K562 (cell line): ENCODE results near the gene TFB2M. TPM values are rescaled to one million over a fixed set of nuclear protein-coding genes. Genes with fewer than 3 reads are reported as not detected.

Experiments
- E4F1 ChIP-seq: fragments of 250-450 bp; sonication (Bioruptor Pico); IDR thresholded peaks from 2 replicates; pipeline ENCODE4 v1.5.0; 2021; ENCODE audit warnings: mild to moderate bottlenecking, borderline replicate concordance
- MAFG ChIP-seq: fragments of 450-650 bp; conservative IDR thresholded peaks from 2 replicates; pipeline ENCODE4 v1.6.1; 2016; ENCODE audit warnings: missing genetic modification characterization, missing compliant biosample characterization
- MAZ ChIP-seq, 2 experiments: fragments of 450-650 bp in 1 of 2; sonication (generic) in 1 of 2; formaldehyde crosslinking; IDR thresholded peaks in 1 of 2; conservative IDR thresholded peaks in 1 of 2; 2 replicates each; pipeline versions ENCODE4 v1.4.0 to v1.5.0; 2020; ENCODE audit warnings: mild to moderate bottlenecking in 1 of 2, missing genetic modification reagents in 1 of 2
- NFXL1 ChIP-seq: fragments of 450-650 bp; formaldehyde crosslinking; IDR thresholded peaks from 2 replicates; pipeline ENCODE4 v1.4.0; 2021; ENCODE audit warnings: mild to moderate bottlenecking
- TRIM24 ChIP-seq, 2 experiments: fragments of 450-650 bp; IDR thresholded peaks; 2 replicates each; pipeline ENCODE4 v1.6.1; 2016
- U2AF1 ChIP-seq: fragments of 200-400 bp; formaldehyde crosslinking; optimal IDR thresholded peaks from 2 replicates; pipeline ENCODE3; 2017; ENCODE audit warnings: mild to moderate bottlenecking, low read depth, low read length, moderate library complexity
- UBTF ChIP-seq, 2 experiments: IDR thresholded peaks; 2 replicates each; pipeline ENCODE4 v1.6.1; 2012; ENCODE audit warnings: improper control_type of control experiment in 2 of 2, low read depth in 2 of 2, low read length in 2 of 2, borderline replicate concordance in 1 of 2
- USF1 ChIP-seq: sonication (generic); formaldehyde crosslinking; IDR thresholded peaks from 2 replicates; pipeline ENCODE4 v1.9.0; 2022; ENCODE audit warnings: mild to moderate bottlenecking, missing genetic modification reagents
- ZKSCAN8 ChIP-seq: fragments of 200-800 bp; sonication (Bioruptor generic); IDR thresholded peaks from 2 replicates; pipeline ENCODE4 v1.6.1; 2016; ENCODE audit warnings: missing genetic modification characterization, missing compliant biosample characterization
- ZNF165 ChIP-seq: fragments of 250-450 bp; sonication (Bioruptor Pico); IDR thresholded peaks from 2 replicates; pipeline ENCODE4 v1.4.0; 2020; ENCODE audit warnings: borderline replicate concordance
- ZNF174 ChIP-seq: fragments of 250-450 bp; sonication (Bioruptor Pico); IDR thresholded peaks from 2 replicates; pipeline ENCODE4 v1.4.0; 2020; ENCODE audit warnings: mild to moderate bottlenecking
- ZNF584 ChIP-seq: fragments of 200-800 bp; sonication (Bioruptor generic); IDR thresholded peaks from 2 replicates; pipeline ENCODE4 v1.6.1; 2016; ENCODE audit warnings: low read depth, mild to moderate bottlenecking, missing genetic modification characterization, missing compliant biosample characterization
- ZNF668 ChIP-seq: fragments of 250-450 bp; sonication (Bioruptor Pico); IDR thresholded peaks from 2 replicates; pipeline ENCODE4 v1.8.0; 2022; ENCODE audit warnings: mild to moderate bottlenecking, inconsistent platforms
- polyA plus RNA-seq, 8 experiments: library from polyadenylated mRNA; depleted of rRNA in 4 of 8; stranded (reverse) in 5 of 8; unstranded in 3 of 8; fragments of >200 nt; fragmentation: Nextera tagmentation in 2 of 8; fragmentation: Illumina TruSeq in 1 of 8; extraction: Ambion mirVana in 2 of 8; extraction: Trizol in 1 of 8; gene quantifications; 2 replicates each; pipeline versions ENCODE4 v1.2.1 to v1.2.3, GENCODE V29; 2011 to 2014; ENCODE audit warnings: inconsistent platforms in 1 of 8, missing spikeins in 1 of 8
- total RNA-seq, 7 experiments: library from RNA; depleted of rRNA in 6 of 7; stranded (reverse); fragments of >200 nt in 6 of 7; fragmentation: Illumina TruSeq in 2 of 7; extraction: Trizol in 2 of 7; gene quantifications; 2 replicates each; pipeline versions ENCODE4 v1.2.1 to v1.2.3, GENCODE V29; 2011 to 2021; ENCODE audit warnings: low replicate concordance in 1 of 7

Gene TFB2M
- total and polyA plus RNA-seq, 9 of the 15 experiments (the other 6 are each of a cell fraction or from before 2014, with no cell fraction given): 55.1 to 162 (median 70.6) TPM

GRCh38 chr1:246577720-246578106 lies 11.7 kb upstream of the TFB2M start (continued):
- TF ChIP-seq MAFG (peak; percentile 82), ZKSCAN8 (0 out of 2 replicates have a peak, but pooled peaks have one; percentile 11), U2AF1 (no peak), E4F1 (CRISPR knock-in tag) (no peak), USF1 (CRISPR knock-in tag) (no peak), ZNF668 (no peak), NFXL1 (CRISPR knock-in tag) (no peak), MAZ (CRISPR knock-in tag; conservative IDR thresholded peaks at IDR 0.05 in 1 of 2, IDR thresholded peaks at IDR 0.05 in 1 of 2) (no peak), ZNF174 (CRISPR knock-in tag) (no peak), ZNF584 (no peak), ZNF165 (CRISPR knock-in tag) (no peak), TRIM24 (IDR thresholded peaks at IDR 0.05) (peak; percentile 53 to 56; a peak in 2 of 4 replicates), UBTF (IDR thresholded peaks at IDR 0.05; ENCODE audit: borderline replicate concordance in 1 of 2, low read depth in 2 of 2, low read length in 2 of 2) (no peak)
